Measurements from ENCODE around the gene SRSF12.
A peak's percentile ranks its signal among the peaks of the same experiment; 100 is the strongest.

The SRSF12 gene

GRCh38 chr6:89117211-89118108, at the start of gene SRSF12:
Gene SRSF12, minus strand, starts transcription at chr6:89118071. Its CDS starts 184 bp downstream, at chr6:89117887.
- DNase-seq (ENCODE audit: low read depth in 2 of 2, low spot score in 1 of 2), result no peak

DNA sequence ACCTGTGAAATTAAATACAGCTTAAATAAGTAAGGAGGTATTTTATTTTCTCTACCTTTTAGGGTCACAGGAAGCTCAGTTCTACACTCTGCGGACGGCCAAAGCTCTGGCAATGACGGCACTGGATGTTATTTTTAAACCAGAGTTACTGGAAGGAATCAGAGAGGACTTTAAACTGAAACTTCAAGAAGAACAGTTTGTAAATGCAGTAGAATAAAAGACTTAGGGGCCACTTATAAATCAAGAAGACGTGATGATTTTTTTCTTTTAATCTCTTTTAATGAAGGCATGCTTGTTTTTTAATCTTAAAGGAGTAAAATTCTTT, 44.1 kb upstream of the SRSF12 start:
- DNase-seq (ENCODE audit: low read depth in 2 of 2, low spot score in 1 of 2), result no peak

- no peak for DNase-seq (ENCODE audit: low read depth in 2 of 2, low spot score in 1 of 2)
Observed at GRCh38 chr6:89161326-89162046, 43.6 kb upstream of the SRSF12 start.

DNA sequence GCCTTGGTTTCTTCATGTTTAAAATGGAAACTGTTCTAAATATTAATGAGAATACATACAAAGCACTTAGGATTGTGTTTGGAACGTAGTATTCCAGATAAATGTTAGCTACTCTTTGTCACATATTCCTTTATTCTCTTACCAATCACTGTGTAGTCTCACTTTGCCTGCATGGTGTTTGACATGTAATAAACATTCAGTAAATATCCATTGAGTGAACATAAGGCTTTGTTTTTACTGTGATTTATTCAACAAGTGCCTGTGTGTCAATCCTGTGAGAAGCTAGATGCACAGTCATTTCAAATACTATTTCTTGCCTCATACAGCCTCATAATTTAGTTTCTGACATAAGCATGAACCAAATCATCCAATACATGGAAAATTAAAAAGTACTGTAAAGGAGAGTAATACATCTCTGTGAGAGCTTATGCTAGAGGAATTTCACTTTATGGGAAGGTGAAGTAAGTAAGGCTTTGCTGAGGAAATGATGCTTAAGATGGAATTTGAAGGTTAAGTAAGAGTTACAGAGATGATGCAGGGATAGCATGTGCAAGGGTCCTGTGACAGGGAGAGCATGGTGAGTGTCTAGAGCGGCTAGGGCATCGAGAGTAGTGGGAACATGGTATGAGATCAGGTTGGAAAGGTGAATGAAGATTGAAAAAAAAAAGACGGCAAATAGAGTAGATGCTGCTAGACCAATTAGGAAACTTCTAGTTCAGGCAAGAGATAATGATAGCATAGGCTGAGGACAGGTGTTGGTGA, 42.6 kb upstream of the SRSF12 start:
- DNase-seq (ENCODE audit: low read depth in 2 of 2, low spot score in 1 of 2), result no peak

GRCh38 chr6:89154131-89154530, 36.3 kb upstream of the SRSF12 start:
- no peak for DNase-seq (ENCODE audit: low read depth in 2 of 2, low spot score in 1 of 2)

GRCh38 chr6:89148016-89148750, 30.3 kb upstream of the SRSF12 start:
- DNase-seq (ENCODE audit: low read depth in 2 of 2, low spot score in 1 of 2), result no peak

DNA sequence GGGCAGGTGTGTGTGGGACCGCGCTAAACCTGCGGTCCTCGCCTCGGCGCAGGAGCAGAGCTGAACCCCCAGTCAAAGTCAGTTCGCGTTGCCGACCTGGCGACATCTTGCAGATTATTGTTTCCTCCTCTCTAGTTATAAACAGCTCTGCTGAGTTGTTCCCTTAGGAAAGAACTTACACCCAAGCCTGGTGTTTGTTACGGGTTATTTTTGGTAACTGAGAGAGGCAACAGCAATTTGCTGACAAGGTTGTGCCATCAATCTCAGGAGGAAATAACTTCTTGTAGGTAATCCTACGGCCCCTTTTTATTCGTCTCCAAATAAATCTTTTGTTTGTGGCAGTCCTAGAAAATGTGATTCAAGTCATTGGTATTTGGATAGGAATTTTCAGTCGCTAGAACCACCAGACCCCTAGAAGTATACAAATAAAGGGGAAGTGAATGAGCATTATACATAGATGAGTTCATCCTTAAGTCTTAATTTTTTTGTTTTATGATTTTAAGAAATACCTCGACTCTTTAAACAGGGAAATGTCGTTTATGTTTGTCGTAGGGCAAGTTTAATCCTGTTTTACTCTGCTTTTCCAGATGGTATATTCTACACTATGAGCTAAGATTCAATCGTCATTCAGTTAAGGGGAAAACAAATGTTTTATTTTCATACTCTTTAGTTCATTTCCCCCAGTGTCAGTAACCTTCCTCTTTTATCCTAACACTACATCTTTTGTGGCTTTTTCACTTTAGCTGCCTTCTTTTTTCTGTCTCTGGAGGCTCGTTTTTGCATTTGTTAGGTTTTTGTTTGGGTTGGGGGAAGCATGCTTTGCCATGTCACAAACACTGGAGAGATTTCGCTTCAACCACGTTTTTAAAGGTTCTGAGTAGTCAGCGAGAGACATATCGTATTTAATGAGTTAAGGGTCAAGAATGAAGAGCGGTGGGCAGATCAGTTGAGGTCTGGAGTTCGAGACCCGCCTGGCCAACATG, 29.1 kb upstream of the SRSF12 start:
- DNase-seq (ENCODE audit: low read depth in 2 of 2, low spot score in 1 of 2), result no peak

DNA sequence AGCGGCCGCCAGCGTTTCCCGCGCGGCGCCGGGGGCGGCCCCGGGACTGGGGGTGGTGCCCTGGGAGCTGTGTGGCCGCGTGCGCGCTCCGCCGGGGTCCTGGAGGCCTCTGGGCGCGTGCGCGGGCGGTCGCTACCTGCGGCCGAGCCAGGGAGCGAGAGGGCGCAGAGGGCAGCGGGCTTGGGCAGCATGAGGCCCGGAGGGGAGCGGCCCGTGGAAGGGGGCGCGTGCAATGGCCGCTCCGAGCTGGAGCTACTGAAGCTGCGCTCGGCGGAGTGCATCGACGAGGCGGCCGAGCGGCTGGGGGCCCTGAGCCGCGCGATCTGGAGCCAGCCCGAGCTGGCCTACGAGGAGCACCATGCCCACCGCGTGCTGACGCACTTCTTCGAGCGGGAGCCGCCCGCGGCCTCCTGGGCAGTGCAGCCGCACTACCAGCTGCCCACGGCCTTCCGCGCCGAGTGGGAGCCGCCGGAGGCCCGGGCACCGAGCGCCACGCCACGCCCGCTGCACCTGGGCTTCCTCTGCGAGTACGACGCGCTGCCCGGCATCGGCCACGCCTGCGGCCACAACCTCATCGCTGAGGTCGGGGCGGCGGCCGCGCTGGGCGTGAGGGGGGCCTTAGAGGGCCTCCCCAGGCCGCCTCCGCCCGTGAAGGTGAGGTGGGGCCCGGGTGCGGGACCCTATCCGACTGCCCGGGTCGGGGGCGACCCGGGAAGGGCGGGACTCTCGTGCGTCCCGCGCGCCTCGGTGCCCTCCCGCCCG, 28.3 kb upstream of the SRSF12 start, which contains the start of gene PM20D2:
PM20D2 (plus strand) TSS at position 100 of the 762 bp plus-strand sequence; CDS start at position 190, 90 bp downstream.
- DNase-seq (ENCODE audit: low read depth in 2 of 2, low spot score in 1 of 2), result peak; percentile 16 to 44

DNA sequence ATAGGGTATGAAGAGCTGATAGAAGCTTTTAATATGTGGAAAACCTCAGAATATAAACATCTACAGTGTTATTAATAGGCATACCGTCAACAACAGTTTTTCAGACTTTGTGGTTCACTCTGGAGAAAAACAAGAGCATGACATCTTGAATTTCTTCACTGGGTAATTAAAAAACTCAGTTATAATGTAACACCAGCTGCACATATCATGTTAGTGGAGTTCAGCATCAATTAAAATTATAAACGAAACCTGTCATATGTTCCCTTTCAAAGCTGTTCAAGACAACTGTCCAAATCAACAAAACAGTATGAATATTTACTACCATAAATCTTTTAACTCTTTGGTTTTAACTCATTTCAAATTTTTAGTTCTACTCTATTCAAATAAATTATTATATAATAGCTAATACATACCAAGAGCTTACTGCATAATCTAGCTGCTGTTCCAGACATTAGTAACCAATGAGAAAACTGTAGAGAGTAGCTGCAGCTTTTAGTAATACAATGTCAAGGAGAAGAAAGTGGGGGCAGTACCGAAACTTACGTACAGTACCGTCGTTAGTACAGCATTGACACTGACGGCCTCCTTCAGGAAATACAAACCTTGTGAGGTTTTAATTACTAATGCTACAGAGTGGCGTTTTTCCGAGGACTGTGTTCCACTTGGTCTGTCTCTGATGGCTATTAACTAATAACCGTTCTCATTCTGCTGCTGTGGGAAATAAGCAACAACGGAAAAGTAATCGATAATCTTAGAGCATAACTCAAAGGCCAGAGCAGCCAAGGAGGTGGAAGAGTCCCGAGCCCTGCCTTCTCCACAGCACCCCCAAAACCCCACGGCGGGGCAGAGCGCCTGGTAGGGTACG, 27.5 kb upstream of the SRSF12 start:
- DNase-seq (ENCODE audit: low read depth in 2 of 2, low spot score in 1 of 2), result peak in 1 of 2 donors; percentile 15

GRCh38 chr6:89144354-89144906, 26.6 kb upstream of the SRSF12 start:
- DNase-seq (ENCODE audit: low read depth in 2 of 2, low spot score in 1 of 2), result no peak

DNA sequence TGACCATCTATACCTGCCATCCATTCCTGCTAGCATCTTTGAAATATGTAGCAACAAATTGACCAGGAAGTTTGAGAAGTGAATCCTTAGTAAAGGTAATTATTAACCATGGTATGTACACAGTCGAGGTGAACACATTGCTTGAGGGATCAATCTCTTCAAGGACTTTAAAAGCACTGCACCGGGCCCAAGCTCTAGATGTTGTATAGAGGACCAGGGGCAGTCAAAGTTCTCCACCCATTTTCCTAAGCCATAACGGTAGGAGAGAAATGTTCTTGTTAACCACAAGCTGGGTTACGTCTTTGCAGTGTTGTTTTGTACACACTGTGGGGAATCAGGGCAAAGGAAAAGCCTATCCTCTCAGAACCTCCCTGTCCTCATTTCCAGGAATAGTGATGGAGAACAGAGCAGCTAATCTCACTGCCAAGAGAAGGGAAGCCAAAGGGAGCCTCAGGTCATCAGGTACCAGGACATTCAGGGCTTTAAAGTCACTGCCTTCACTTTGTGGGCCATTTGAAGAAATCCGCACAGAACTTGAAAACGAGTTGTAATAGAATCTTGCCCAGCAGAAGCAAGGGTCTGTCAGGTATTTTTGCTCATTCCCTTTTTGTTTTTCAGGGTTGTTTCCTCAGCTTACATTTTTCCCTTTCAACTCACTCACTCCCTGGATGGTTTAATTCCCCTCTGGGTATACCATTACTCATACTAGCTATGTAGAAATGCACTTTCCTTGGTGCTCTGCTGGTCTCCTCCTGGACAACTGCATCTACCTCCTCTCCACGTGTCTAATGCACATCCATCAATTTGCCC, 22.7 kb upstream of the SRSF12 start:
- no peak for DNase-seq (ENCODE audit: low read depth in 2 of 2, low spot score in 1 of 2)

GRCh38 chr6:89139509-89140346, 21.9 kb upstream of the SRSF12 start:
- DNase-seq (ENCODE audit: low read depth in 2 of 2, low spot score in 1 of 2), result no peak

GRCh38 chr6:89138173-89138572, 20.3 kb upstream of the SRSF12 start:
- DNase-seq (ENCODE audit: low read depth in 2 of 2, low spot score in 1 of 2), result no peak

- DNase-seq (ENCODE audit: low read depth in 2 of 2, low spot score in 1 of 2), result no peak
Observed at GRCh38 chr6:89134723-89135122, 16.9 kb upstream of the SRSF12 start.

DNA sequence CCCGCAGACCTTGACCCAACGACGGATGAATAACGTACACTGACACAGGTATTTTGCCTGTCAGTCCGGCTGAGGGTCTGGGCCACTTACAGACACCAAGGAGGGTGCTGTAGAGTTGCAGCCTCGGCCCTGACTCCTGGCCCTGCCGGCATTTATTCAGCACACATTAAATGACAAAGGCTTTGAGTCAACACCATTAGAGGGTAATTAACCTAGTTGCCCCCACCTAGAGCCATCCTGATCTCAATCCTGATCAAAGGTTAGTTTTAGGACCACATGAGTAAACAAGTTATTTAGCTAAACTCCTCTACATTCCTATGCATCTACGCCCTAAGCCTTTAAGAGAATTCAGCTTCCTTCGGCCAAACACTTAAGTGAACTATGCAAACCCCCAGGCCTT, 16.1 kb upstream of the SRSF12 start:
- DNase-seq (ENCODE audit: low read depth in 2 of 2, low spot score in 1 of 2), result no peak

DNA sequence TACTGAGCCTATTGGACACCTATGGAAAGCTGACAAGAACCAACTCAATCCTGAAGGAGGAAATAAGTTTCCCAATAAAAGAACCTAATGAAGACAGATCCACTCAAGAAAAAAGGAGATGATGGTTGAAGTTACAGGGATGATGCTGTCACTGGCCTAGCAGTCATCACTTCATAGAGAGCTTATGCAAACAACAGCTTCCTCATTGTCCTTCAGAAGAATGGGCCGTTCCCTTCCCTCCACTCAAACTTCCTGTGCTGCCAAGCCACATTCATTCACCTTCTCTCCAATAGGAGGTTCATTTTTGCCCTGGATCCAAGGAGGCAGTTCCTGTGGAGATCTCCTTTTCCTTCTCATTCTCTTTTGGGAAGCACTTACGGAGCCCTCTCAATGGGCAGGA, 14.2 kb upstream of the SRSF12 start:
- no peak for DNase-seq (ENCODE audit: low read depth in 2 of 2, low spot score in 1 of 2)
